B cell (primary cell): Measurements from ENCODE around the gene CXCR6. TPM values are rescaled to one million over a fixed set of nuclear protein-coding genes. Genes with fewer than 3 reads are reported as not detected.

Experiments used
- ATAC-seq: fragments of 200-7000 bp; cut with Tn5 transposase; one replicate; pipeline ENCODE4 v1.10.0; 2021; ENCODE audit warnings: low read depth, mild to moderate bottlenecking, moderate number of reproducible peaks, moderate library complexity
- CTCF ChIA-PET: fragments of 350-600 bp; sonication (Branson Sonifier 250); formaldehyde crosslinking; loops from one replicate; lab custom pipeline; 2021; ENCODE audit warnings: antibody characterized with exemption, inconsistent platforms; lab: Charles Lee
- POLR2A ChIA-PET: fragments of 350-600 bp; sonication (Branson Sonifier 250); formaldehyde crosslinking; loops from one replicate; lab custom pipeline; 2021; ENCODE audit warnings: antibody characterized with exemption; lab: Charles Lee
- DNase-seq: peaks from one replicate; pipeline ENCODE4 v3.0.0; 2013
- H2AFZ ChIP-seq: 2 replicates; pipeline ENCODE4 v1.6.1; 2012; ENCODE audit warnings: mild to moderate bottlenecking, low read depth, low read length; ENCODE audit not compliant: insufficient read depth, poor library complexity, severe bottlenecking
- H3K27ac ChIP-seq, 2 donors: 1 replicate in 1 of 2; 2 replicates in 1 of 2; pipeline ENCODE4 v1.5.1; 2012 to 2013; ENCODE audit warnings: low read length in 2 of 2, mild to moderate bottlenecking in 2 of 2, moderate library complexity in 1 of 2
- H3K27me3 ChIP-seq, 4 experiments: fragments of 200-600 bp in 1 of 4; sonication (generic) in 1 of 4; replicated peaks in 1 of 4; 1 replicate in 2 of 4; 2 replicates in 2 of 4; pipeline versions ENCODE4 v1.6.1 to v1.7.0; 2013 to 2016; ENCODE audit warnings: low read length in 3 of 4, mild to moderate bottlenecking in 2 of 4, mixed read lengths in 1 of 4, moderate library complexity in 1 of 4; ENCODE audit not compliant: insufficient read depth in 4 of 4, control insufficient read depth in 3 of 4; ENCODE audit errors: control extremely low read depth in 1 of 4
- H3K36me3 ChIP-seq, 2 experiments: replicated peaks in 1 of 2; 1 replicate in 1 of 2; 2 replicates in 1 of 2; pipeline versions ENCODE4 v1.6.1 to v1.7.1; 2013; ENCODE audit warnings: low read length in 1 of 2; ENCODE audit not compliant: insufficient read depth in 2 of 2, control insufficient read depth in 1 of 2; ENCODE audit errors: control extremely low read depth in 1 of 2, extremely low read depth in 1 of 2
- H3K4me1 ChIP-seq, 2 donors: fragments of 200-600 bp in 1 of 2; sonication (generic) in 1 of 2; 1 replicate in 1 of 2; 2 replicates in 1 of 2; pipeline versions ENCODE4 v1.5.1 to v1.6.1; 2013 to 2017; ENCODE audit warnings: low read length in 2 of 2; ENCODE audit not compliant: control insufficient read depth in 2 of 2, insufficient read depth in 2 of 2
- H3K4me2 ChIP-seq: replicated peaks from 2 replicates; pipeline ENCODE3; 2012; ENCODE audit warnings: mild to moderate bottlenecking, low read depth, low read length; ENCODE audit not compliant: poor library complexity, severe bottlenecking
- H3K4me3 ChIP-seq, 5 experiments: fragments of 200-600 bp in 1 of 5; sonication (generic) in 1 of 5; 1 replicate in 3 of 5; 2 replicates in 2 of 5; pipeline versions ENCODE4 v1.5.1 to v1.7.0; 2011 to 2016; ENCODE audit warnings: low read length in 4 of 5, mild to moderate bottlenecking in 4 of 5, low read depth in 2 of 5, control low read depth in 1 of 5, moderate library complexity in 1 of 5; ENCODE audit not compliant: insufficient read depth in 1 of 5; ENCODE audit errors: control extremely low read depth in 1 of 5, extremely low read depth in 1 of 5
- H3K79me2 ChIP-seq: fragments of 200-600 bp; sonication (generic); one replicate; pipeline ENCODE4 v1.6.0; 2016; ENCODE audit warnings: low read length; ENCODE audit not compliant: control insufficient read depth, insufficient read depth
- H3K9ac ChIP-seq: fragments of 200-600 bp; sonication (generic); 2 replicates; pipeline ENCODE4 v1.6.1; 2017; ENCODE audit warnings: mild to moderate bottlenecking, low read length, moderate library complexity
- H3K9me3 ChIP-seq, 3 donors: one replicate each; pipeline versions ENCODE4 v1.6.1 to v1.7.1; 2013; ENCODE audit warnings: low read length in 2 of 3; ENCODE audit not compliant: control insufficient read depth in 2 of 3, insufficient read depth in 1 of 3; ENCODE audit errors: control extremely low read depth in 1 of 3
- H4K20me1 ChIP-seq: 2 replicates; pipeline ENCODE4 v1.6.0; 2012; ENCODE audit warnings: mild to moderate bottlenecking, low read length; ENCODE audit not compliant: insufficient read depth, control insufficient read depth, poor library complexity, severe bottlenecking
- H3K27ac Mint-ChIP-seq: one replicate; pipeline ENCODE4 v1.8.0; 2021; ENCODE audit warnings: mixed read lengths
- H3K27me3 Mint-ChIP-seq: one replicate; pipeline ENCODE4 v1.8.0; 2021; ENCODE audit warnings: mixed read lengths
- H3K4me1 Mint-ChIP-seq: one replicate; pipeline ENCODE4 v1.8.0; 2021; ENCODE audit warnings: mixed read lengths
- H3K4me3 Mint-ChIP-seq: one replicate; pipeline ENCODE4 v1.8.0; 2021; ENCODE audit warnings: mixed read lengths
- H3K9me3 Mint-ChIP-seq: one replicate; pipeline ENCODE4 v1.8.0; 2022; ENCODE audit warnings: mixed read lengths; ENCODE audit not compliant: insufficient read depth
- CTCF ChIP-seq: fragments of 200-600 bp; IDR thresholded peaks from one replicate; pipeline ENCODE4 v1.8.0; 2022; ENCODE audit warnings: antibody characterized with exemption, mild to moderate bottlenecking
- EZH2 ChIP-seq: IDR thresholded peaks from 2 replicates; pipeline ENCODE4 v1.6.1; 2012; ENCODE audit warnings: borderline replicate concordance, low read depth, mild to moderate bottlenecking, moderate library complexity, low read length; ENCODE audit not compliant: insufficient read depth, poor library complexity, severe bottlenecking
- WGBS: methylation state at CpG from one replicate; pipeline ENCODE4 v1.1.5; 2013; ENCODE audit warnings: missing lambda C conversion rate; ENCODE audit not compliant: insufficient coverage; 5-methylcytosine and 5-hydroxymethylcytosine counted together
- intact Hi-C: fragments of 100-400 bp; cut with micrococcal nuclease; formaldehyde crosslinking; loops from one replicate; pipeline ENCODE4 v1.10.0; 2022
- polyA plus RNA-seq: library from polyadenylated mRNA; depleted of rRNA; stranded (reverse); fragments of >200 nt; gene quantifications from 2 replicates; pipeline ENCODE4 v1.2.3, GENCODE V29; 2012
- total RNA-seq, 2 donors: library from RNA; stranded (reverse); fragments of 120-200 nt in 1 of 2; gene quantifications; 1 replicate in 1 of 2; 2 replicates in 1 of 2; pipeline versions ENCODE4 v1.2.3 to v1.2.4, GENCODE V29; 2013 to 2022

Gene CXCR6
- total and polyA plus RNA-seq, 2 donors (not counting 1 experiment from before 2014, with no cell fraction given): not detected

GRCh38 chr3:45994419-45995235, 51.4 kb downstream of the CXCR6 start:
- WGBS: 2% methylated on average over 9 of the region's 16 CpGs
- Mint-ChIP-seq H3K4me1 (peaks cover 44% of the 10 kb centered on the region), H3K4me3 (peak overlapping the region; percentile 89), H3K9me3 (no peaks in the 10 kb centered on the region), H3K27ac (peak overlapping the region; percentile 92), H3K27me3 (no peaks in the 10 kb centered on the region)
- Histone ChIP-seq H3K27me3 (peaks cover 0 to 4% (median 1%) of the 10 kb centered on the region in 4 experiments), H3K27ac (peak overlapping the region; percentile 88 to 92), H3K36me3 (no peaks in the 10 kb centered on the region), H3K79me2 (peaks cover 31% of the 10 kb centered on the region), H3K4me3 (peak overlapping the region; percentile 62 to 98 (median 92)), H3K4me2 (peak overlapping the region; percentile 95), H2AFZ (peak overlapping the region; percentile 90), H3K9ac (peak overlapping the region; percentile 94), H3K4me1 (peaks cover 25 to 49% of the 10 kb centered on the region in 2 donors), H3K9me3 (no peaks in the 10 kb centered on the region), H4K20me1 (no peaks in the 10 kb centered on the region)
- POLR2A ChIA-PET: interaction anchor here (0.6 kb wide), 2 partner anchors 33 to 35 kb away, joined by 4 to 7 read pairs; no protein-coding TSS in a partner anchor
- no peak for DNase-seq
- TF ChIP-seq EZH2 (no peak), CTCF (no peak)
- no peak for ATAC-seq
- intact Hi-C loops: loop anchor here (1.0 to 5.0 kb wide), 2 partner anchors 152 to 1483 kb away; partner anchors contain the start of genes LZTFL1 and SCAP
- CTCF ChIA-PET: interaction anchor here (1.0 to 1.7 kb wide), 3 partner anchors 13 to 383 kb away, joined by 3 to 5 read pairs (median 3); no protein-coding TSS in a partner anchor
